DMS53 (cell line): Measurements from ENCODE around the gene WDR3.
A peak's percentile ranks its signal among the peaks of the same experiment; 100 is the strongest.

Source experiments
- DNase-seq: peaks from one replicate; lab custom pipeline; 2025; lab: John Stamatoyannopoulos, UW

Gene WDR3

GRCh38 chr1:117929343-117930172 lies at the start of gene WDR3, which contains the start of gene GDAP2:
TSS of gene WDR3 (plus strand) at chr1:117929739. CDS start at chr1:117933320, 3,581 bp downstream.
TSS of gene GDAP2 (minus strand) at chr1:117929621. CDS start at chr1:117920357, 9,264 bp downstream.
- DNase-seq: peak; percentile 94

- DNase-seq: no peak
Measured at GRCh38 chr1:117883616-117884015, 45.9 kb upstream of the WDR3 start.

GRCh38 chr1:117886101-117886795 lies 43.3 kb upstream of the WDR3 start:
- no peak for DNase-seq

- DNase-seq: no peak
Measured at GRCh38 chr1:117890452-117890851, 39.1 kb upstream of the WDR3 start.

- DNase-seq: no peak
Measured at GRCh38 chr1:117892512-117892911, 37.0 kb upstream of the WDR3 start.

- DNase-seq: no peak
Measured at GRCh38 chr1:117894078-117894477, 35.5 kb upstream of the WDR3 start.

GRCh38 chr1:117895482-117896114 lies 33.9 kb upstream of the WDR3 start:
- DNase-seq: peak; percentile 65

GRCh38 chr1:117897551-117897950 lies 32.0 kb upstream of the WDR3 start:
- no peak for DNase-seq

GRCh38 chr1:117899801-117900200 lies 29.7 kb upstream of the WDR3 start:
- no peak for DNase-seq

- no peak for DNase-seq
Measured at GRCh38 chr1:117902944-117903343, 26.6 kb upstream of the WDR3 start.

- DNase-seq: no peak
Measured at GRCh38 chr1:117904485-117904884, 25.1 kb upstream of the WDR3 start.

- DNase-seq: no peak
Measured at GRCh38 chr1:117905019-117905418, 24.5 kb upstream of the WDR3 start.

GRCh38 chr1:117911051-117911450 lies 18.5 kb upstream of the WDR3 start:
- no peak for DNase-seq

- DNase-seq: no peak
Measured at GRCh38 chr1:117919376-117919775, 10.2 kb upstream of the WDR3 start.

GRCh38 chr1:117921991-117922390 lies 7.5 kb upstream of the WDR3 start:
- DNase-seq: no peak

- DNase-seq: peak; percentile 0
Measured at GRCh38 chr1:117922717-117923116, 6.8 kb upstream of the WDR3 start.

- DNase-seq: no peak
Measured at GRCh38 chr1:117925981-117926380, 3.6 kb upstream of the WDR3 start.

- peak; percentile 63 for DNase-seq
Measured at GRCh38 chr1:117928881-117929342, 627 bp upstream of the WDR3 start.

GRCh38 chr1:117930173-117930447 lies 571 bp downstream of the WDR3 start:
- DNase-seq: no peak

- no peak for DNase-seq
Measured at GRCh38 chr1:117930484-117930883, 945 bp downstream of the WDR3 start.

- no peak for DNase-seq
Measured at GRCh38 chr1:117932576-117932975, 3.0 kb downstream of the WDR3 start.

- DNase-seq: no peak
Measured at GRCh38 chr1:117933769-117934168, 4.2 kb downstream of the WDR3 start.

GRCh38 chr1:117942293-117942692 lies 12.8 kb downstream of the WDR3 start:
- no peak for DNase-seq
